ENCODE results near the gene TRERF1.

DNA sequence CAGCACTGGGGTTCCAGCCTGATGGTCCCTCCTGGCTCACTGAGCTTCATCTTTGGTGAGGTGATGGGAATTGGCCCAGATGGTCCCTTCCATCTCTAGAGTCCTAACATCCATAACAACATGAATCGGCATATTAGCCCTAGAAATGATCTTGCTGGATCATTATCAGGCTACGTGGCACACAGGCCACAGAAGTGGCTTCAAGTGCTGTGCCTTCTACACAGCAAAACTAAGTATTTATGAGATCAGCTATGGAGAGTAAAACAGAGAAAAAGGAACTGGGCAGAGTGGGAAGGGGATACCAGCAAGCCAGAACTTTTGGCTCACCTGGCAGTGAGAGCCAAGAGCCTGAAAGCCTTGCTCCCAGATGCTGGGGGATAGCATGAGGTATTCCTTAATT, 116.9 kb downstream of the TRERF1 start:
- TF ChIP-seq, protein P1, sequence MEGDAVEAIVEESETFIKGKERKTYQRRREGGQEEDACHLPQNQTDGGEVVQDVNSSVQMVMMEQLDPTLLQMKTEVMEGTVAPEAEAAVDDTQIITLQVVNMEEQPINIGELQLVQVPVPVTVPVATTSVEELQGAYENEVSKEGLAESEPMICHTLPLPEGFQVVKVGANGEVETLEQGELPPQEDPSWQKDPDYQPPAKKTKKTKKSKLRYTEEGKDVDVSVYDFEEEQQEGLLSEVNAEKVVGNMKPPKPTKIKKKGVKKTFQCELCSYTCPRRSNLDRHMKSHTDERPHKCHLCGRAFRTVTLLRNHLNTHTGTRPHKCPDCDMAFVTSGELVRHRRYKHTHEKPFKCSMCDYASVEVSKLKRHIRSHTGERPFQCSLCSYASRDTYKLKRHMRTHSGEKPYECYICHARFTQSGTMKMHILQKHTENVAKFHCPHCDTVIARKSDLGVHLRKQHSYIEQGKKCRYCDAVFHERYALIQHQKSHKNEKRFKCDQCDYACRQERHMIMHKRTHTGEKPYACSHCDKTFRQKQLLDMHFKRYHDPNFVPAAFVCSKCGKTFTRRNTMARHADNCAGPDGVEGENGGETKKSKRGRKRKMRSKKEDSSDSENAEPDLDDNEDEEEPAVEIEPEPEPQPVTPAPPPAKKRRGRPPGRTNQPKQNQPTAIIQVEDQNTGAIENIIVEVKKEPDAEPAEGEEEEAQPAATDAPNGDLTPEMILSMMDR (IDR thresholded peaks at IDR 0.05) = no peak
- TF ChIP-seq EP300 (IDR thresholded peaks at IDR 0.05) (no peak), POLR2A (IDR thresholded peaks at IDR 0.05) (no peak)

All from suprapubic skin (tissue), 3 donors.